Caco-2 (cell line): Measurements from ENCODE around the gene ZBTB17. TPM values are rescaled to one million over a fixed set of nuclear protein-coding genes. Genes with fewer than 3 reads are reported as not detected.

Experiments used
- BruUV-seq: library from RNA; stranded (reverse); fragments of 400-500 nt; replicated peaks from 2 replicates; lab custom pipeline; 2021; lab: Mats Ljungman, UMichigan
- CTCF ChIA-PET: fragments of 300-600 bp; sonication (Branson Sonifier 250); formaldehyde crosslinking; loops from one replicate; lab custom pipeline; 2022; ENCODE audit warnings: antibody characterized with exemption; lab: Charles Lee
- POLR2A ChIA-PET: fragments of 300-600 bp; sonication (Branson Sonifier 250); formaldehyde crosslinking; loops from one replicate; lab custom pipeline; 2022; ENCODE audit warnings: antibody characterized with exemption; lab: Charles Lee
- DNase-seq, 2 experiments: peaks; one replicate each; pipeline versions ENCODE4 v3.0.0 to v3.0.0-alpha.2; 2020 to 2022
- H3K27me3 ChIP-seq: replicated peaks from 2 replicates; pipeline ENCODE4 v1.6.0; 2011; ENCODE audit warnings: low read length; ENCODE audit not compliant: control insufficient read depth, insufficient read depth
- H3K36me3 ChIP-seq: 2 replicates; pipeline ENCODE4 v1.5.1; 2011; ENCODE audit warnings: low read length; ENCODE audit not compliant: control insufficient read depth, insufficient read depth
- H3K4me1 ChIP-seq: fragments of 250-450 bp; sonication (Bioruptor Pico); 2 replicates; pipeline ENCODE4 v1.5.1; 2020; ENCODE audit warnings: mild to moderate bottlenecking
- H3K4me3 ChIP-seq: 2 replicates; pipeline ENCODE4 v1.5.1; 2011; ENCODE audit warnings: low read depth, mild to moderate bottlenecking, control low read depth, low read length
- H3K9me3 ChIP-seq: fragments of 250-450 bp; sonication (Bioruptor Pico); 2 replicates; pipeline ENCODE4 v1.5.1; 2020; ENCODE audit warnings: mild to moderate bottlenecking, moderate library complexity
- H3K27ac Mint-ChIP-seq: one replicate; pipeline ENCODE4 v1.8.0; 2022; ENCODE audit warnings: mixed read lengths; ENCODE audit not compliant: unreplicated experiment
- H3K27me3 Mint-ChIP-seq: one replicate; pipeline ENCODE4 v1.8.0; 2022; ENCODE audit warnings: mixed read lengths; ENCODE audit not compliant: insufficient read depth, unreplicated experiment
- H3K36me3 Mint-ChIP-seq: one replicate; pipeline ENCODE4 v1.8.0; 2022; ENCODE audit warnings: mild to moderate bottlenecking, mixed read lengths; ENCODE audit not compliant: insufficient read depth, unreplicated experiment
- H3K4me1 Mint-ChIP-seq: one replicate; pipeline ENCODE4 v1.8.0; 2022; ENCODE audit warnings: low read depth, mixed read lengths; ENCODE audit not compliant: unreplicated experiment
- H3K4me3 Mint-ChIP-seq: one replicate; pipeline ENCODE4 v1.8.0; 2022; ENCODE audit warnings: mild to moderate bottlenecking, moderate library complexity, mixed read lengths; ENCODE audit not compliant: unreplicated experiment
- H3K9me3 Mint-ChIP-seq: one replicate; pipeline ENCODE4 v1.8.0; 2022; ENCODE audit warnings: mixed read lengths; ENCODE audit not compliant: unreplicated experiment
- CTCF ChIP-seq, 2 experiments: fragments of 200-600 bp in 1 of 2; IDR thresholded peaks; 1 replicate in 1 of 2; 2 replicates in 1 of 2; pipeline versions ENCODE4 v1.5.1 to v1.8.0; 2011 to 2022; ENCODE audit warnings: antibody characterized with exemption in 1 of 2, control low read depth in 1 of 2, inconsistent platforms in 1 of 2, low read depth in 1 of 2, low read length in 1 of 2, mild to moderate bottlenecking in 1 of 2, moderate library complexity in 1 of 2; ENCODE audit not compliant: insufficient read depth in 1 of 2, severe bottlenecking in 1 of 2, unreplicated experiment in 1 of 2
- intact Hi-C: fragments of 100-400 bp; cut with micrococcal nuclease; formaldehyde crosslinking; loops from one replicate; pipeline ENCODE4 v1.10.0; 2022; ENCODE audit not compliant: unreplicated experiment
- total RNA-seq: library from RNA; stranded (reverse); gene quantifications from 2 replicates; pipeline ENCODE4 v1.2.3, GENCODE V29; 2022

ZBTB17 gene
- total RNA-seq, 1 experiment from 2014 or later: 23.5 TPM

DNA sequence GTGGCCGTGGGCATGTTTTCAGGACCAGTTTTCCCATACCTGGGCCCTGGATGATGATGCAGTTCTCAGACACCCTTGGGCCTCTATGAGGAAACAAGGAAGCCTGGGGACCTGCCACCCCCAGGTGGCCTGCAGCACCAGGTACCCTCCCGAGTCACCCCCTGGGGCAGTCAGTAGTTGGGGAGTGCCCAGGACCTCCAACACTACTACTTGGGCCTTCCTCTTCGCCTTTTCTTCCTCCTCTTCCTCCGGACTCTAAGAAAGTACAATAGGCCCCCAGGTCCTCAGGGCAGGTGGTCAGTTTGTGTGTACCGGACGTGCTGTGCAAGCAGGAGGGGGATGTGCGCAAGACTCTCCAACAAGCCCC lies 16.3 kb upstream of the ZBTB17 start:
- H3K4me3 Mint-ChIP-seq: no peak overlapping the region
- Histone ChIP-seq H3K36me3 (no peaks in the 10 kb centered on the region), H3K9me3 (no peaks in the 10 kb centered on the region), H3K4me1 (no peaks in the 10 kb centered on the region), H3K27me3 (no peaks in the 10 kb centered on the region), H3K4me3 (no peak overlapping the region)
- intact Hi-C loops: no loop called here
- no peak for DNase-seq
- no peaks in the 10 kb centered on the region for H3K27me3 Mint-ChIP-seq
- BruUV-seq: no TSS peak
- TF ChIP-seq CTCF (IDR thresholded peaks at IDR 0.05; ENCODE audit: insufficient read depth in 1 of 2, low read depth in 1 of 2, low read length in 1 of 2, severe bottlenecking in 1 of 2, unreplicated experiment in 1 of 2): no peak
- ChIA-PET CTCF (no interaction called here), POLR2A (no interaction called here)
- H3K27ac Mint-ChIP-seq: no peak overlapping the region
- no peaks in the 10 kb centered on the region for H3K9me3 Mint-ChIP-seq
- H3K36me3 Mint-ChIP-seq: no peaks in the 10 kb centered on the region
- no peaks in the 10 kb centered on the region for H3K4me1 Mint-ChIP-seq

DNA sequence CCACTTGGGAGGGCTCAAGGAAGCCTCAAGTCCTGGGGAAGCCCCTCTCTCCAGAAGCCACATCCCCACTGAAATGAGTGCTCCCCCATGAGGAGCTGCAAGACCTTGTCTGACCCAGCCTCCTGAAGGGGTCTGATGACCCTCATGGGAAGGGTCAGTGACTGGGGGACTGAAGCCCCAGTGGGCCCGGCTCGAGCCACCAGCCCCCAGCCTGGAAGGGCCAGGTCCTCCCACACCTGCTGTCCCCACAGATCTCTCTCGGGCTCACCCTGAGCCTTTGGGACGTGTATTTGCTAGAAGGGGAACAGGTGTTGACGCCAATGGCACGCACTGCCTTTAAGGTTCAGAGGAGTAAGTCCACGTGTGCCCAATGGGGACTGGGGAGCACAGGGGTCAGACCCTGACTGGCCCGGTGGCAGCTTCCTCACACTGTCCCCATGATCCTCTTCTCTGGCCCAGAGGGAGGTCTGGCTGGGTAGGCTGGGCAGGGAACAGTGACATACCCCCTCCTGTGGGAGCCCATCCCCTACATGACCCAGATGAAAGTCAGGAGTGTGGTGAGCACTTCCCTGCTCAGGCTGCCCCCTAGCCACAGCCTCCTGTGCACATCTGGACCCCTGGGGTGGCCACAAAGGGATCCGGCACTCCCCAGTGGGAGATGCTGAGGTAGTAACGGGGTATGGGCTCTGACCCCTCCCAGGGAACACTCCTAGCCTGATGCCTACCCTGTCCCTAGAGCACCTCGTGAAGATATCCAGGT lies 15.7 kb upstream of the ZBTB17 start:
- no peaks in the 10 kb centered on the region for H3K9me3 ChIP-seq
- no peak overlapping the region for H3K27ac Mint-ChIP-seq
- no peaks in the 10 kb centered on the region for H3K9me3 Mint-ChIP-seq
- no peaks in the 10 kb centered on the region for H3K27me3 ChIP-seq
- H3K36me3 ChIP-seq: no peaks in the 10 kb centered on the region
- intact Hi-C loops: no loop called here
- DNase-seq: no peak
- no peak for TF ChIP-seq CTCF (IDR thresholded peaks at IDR 0.05; ENCODE audit: insufficient read depth in 1 of 2, low read depth in 1 of 2, low read length in 1 of 2, severe bottlenecking in 1 of 2, unreplicated experiment in 1 of 2)
- no TSS peak for BruUV-seq
- H3K4me1 ChIP-seq: no peaks in the 10 kb centered on the region
- no peak overlapping the region for H3K4me3 ChIP-seq
- H3K36me3 Mint-ChIP-seq: no peaks in the 10 kb centered on the region
- no peaks in the 10 kb centered on the region for H3K4me1 Mint-ChIP-seq
- POLR2A ChIA-PET: no interaction called here
- no peaks in the 10 kb centered on the region for H3K27me3 Mint-ChIP-seq
- H3K4me3 Mint-ChIP-seq: no peak overlapping the region
- CTCF ChIA-PET: interaction anchor here (0.5 kb wide), 1 partner anchor 176 kb away, joined by 5 read pairs; no protein-coding TSS in a partner anchor

DNA sequence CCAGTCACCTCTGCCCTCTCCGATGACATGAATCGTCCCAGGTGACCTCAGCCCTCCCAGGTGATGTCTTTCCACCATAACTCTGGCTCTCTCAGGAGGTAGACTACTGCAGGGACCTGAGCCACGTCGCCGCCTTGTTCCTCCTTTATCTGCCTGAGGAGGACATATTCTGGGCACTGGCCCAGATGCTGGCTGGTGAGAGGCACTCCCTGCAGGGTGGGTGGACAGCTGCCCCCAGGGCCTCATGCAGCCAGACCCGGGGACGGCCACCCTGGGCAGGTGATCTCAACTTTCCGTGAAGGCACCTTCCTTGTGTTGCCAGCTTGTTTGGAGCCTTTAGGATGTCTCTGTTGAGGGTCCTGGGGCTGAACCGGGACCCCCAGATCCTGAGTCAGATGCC lies 13.9 kb upstream of the ZBTB17 start:
- TF ChIP-seq CTCF (IDR thresholded peaks at IDR 0.05; ENCODE audit: insufficient read depth in 1 of 2, low read depth in 1 of 2, low read length in 1 of 2, severe bottlenecking in 1 of 2, unreplicated experiment in 1 of 2): no peak
- no peaks in the 10 kb centered on the region for H3K4me1 Mint-ChIP-seq
- BruUV-seq: no TSS peak
- Histone ChIP-seq H3K36me3 (no peaks in the 10 kb centered on the region), H3K4me3 (no peak overlapping the region), H3K4me1 (no peaks in the 10 kb centered on the region), H3K27me3 (no peaks in the 10 kb centered on the region), H3K9me3 (no peaks in the 10 kb centered on the region)
- H3K9me3 Mint-ChIP-seq: no peaks in the 10 kb centered on the region
- no peaks in the 10 kb centered on the region for H3K36me3 Mint-ChIP-seq
- no peak overlapping the region for H3K4me3 Mint-ChIP-seq
- DNase-seq: no peak
- no peak overlapping the region for H3K27ac Mint-ChIP-seq
- ChIA-PET POLR2A (no interaction called here), CTCF (no interaction called here)
- intact Hi-C loops: no loop called here
- no peaks in the 10 kb centered on the region for H3K27me3 Mint-ChIP-seq
